Stimulated activated CD8-positive, alpha-beta memory T cell treated with anti-CD3 and anti-CD28 coated beads, Interleukin-4, amount 100 ng/mL, for 1 hour (primary cell): ENCODE data around the gene DNAH11.
"Not testable (repeated sequence)": the region's sequence is repeated elsewhere in the genome, so short reads cannot be mapped to it uniquely, and the experiment has no call there.

Source experiments
- DNase-seq, 2 donors: peaks; one replicate each; pipeline ENCODE4 v3.0.0-alpha.2; 2020; ENCODE audit warnings: low read depth in 2 of 2, low spot score in 1 of 2

The DNAH11 gene

DNA sequence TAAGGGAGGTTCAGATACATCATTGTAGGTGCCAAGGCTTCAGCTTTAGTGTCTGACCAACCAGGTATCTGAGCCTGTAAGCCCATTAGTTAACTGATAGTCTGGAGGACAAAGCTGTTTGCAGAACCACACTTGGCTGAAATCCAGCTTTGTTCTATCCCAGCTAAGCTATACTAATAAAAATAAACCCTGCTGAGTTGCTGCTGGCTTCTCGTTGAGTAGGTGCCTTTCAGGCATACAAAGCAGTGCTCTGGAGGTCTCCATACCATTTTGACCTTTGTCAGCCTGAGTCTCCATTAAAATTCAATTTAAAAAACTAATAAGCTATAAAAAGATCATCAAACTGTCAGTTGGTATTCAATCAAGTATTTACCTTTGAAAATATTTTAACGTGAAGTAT is 380.8 kb downstream of the DNAH11 start:
- DNase-seq: no peak

DNA sequence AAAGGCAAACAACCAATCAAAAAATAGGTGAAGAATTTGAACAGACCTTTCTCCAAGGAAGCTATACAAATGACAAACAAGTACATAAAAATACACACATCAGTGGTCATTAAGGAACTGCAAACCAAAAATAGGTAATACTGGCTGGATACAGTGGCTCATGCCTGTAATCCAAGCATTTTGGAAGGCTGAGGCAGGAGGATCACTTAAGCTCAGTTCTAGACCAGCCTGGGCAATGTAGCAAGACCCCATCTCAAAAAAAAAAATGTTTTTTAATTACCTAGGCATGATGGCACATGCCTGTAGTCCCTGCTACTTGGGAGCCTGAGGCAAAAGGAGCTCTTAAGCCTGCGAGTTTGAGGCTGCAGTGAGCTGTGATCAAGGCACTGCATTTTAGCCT is 383.6 kb downstream of the DNAH11 start:
- DNase-seq: no peak

DNA sequence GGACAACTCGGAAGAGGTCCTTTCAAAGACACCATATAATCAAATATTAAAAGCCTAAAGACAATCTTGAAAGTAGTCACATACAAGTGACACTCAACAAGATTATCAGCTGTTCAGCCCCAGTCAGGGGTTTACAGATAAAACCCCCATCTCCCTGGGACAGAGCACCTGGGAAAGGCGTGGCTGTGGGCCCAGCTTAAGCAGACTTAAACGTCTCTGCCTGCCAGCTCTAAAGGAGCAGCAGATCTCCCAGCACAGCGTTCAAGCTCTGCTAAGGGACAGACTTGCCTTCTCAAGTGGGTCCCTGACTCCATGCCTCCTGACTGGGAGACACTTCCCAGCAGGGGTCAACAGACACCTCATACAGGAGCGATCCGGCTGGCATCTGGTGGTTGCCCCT is 384.9 kb downstream of the DNAH11 start:
- DNase-seq: no peak

DNA sequence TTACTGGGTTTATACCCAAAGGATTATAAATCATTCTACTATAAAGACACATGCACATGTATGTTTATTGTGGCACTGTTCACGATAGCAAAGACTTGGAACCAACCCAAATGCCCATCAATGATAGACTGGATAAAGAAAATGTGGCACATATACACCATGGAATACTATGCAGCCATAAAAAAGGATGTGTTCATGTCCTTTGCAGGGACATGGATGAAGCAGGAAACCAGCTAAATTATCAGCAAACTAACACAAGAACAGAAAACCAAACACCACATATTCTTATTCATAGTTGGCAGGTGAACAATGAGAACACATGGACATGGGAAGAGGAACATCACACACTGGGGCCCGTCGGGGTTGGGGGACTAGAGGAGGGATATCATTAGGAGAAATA is 390.5 kb downstream of the DNAH11 start:
- DNase-seq: not testable (repeated sequence)

DNA sequence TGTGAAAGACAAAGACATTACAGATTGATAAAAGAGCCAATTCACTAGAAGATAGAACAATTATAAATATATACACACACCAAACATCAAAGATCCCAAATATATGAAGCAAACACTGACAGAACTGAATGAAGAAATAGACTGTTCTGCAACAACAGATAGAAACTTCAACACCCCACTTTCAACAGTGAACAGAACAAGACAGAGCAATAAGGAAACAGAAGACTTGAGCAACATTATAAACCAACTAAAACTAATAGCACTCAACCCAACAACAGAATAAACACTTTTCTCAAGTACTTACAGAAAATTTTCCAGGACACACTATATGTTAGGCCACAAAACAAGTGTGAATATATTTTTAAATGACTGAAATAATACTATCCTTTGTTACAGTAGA is 392.0 kb downstream of the DNAH11 start:
- no peak for DNase-seq

DNA sequence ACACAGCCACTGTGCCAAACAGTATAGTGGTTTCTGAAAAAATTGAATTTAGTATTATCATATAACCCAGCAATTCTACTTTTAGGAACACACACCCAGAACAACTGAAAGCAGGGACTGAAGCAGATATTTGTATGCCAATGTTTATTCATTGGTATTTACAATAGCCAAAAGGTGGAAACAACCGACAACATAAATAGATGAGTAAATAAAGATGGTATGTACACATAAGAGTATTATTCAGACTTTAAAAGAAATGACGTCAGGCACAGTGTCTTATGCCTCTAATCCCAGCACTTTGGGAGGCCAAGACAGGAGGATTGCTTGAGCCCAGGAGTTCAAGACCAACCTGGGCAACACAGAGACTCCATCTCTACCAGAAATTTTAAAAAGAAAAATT is 395.6 kb downstream of the DNAH11 start:
- no peak for DNase-seq

DNA sequence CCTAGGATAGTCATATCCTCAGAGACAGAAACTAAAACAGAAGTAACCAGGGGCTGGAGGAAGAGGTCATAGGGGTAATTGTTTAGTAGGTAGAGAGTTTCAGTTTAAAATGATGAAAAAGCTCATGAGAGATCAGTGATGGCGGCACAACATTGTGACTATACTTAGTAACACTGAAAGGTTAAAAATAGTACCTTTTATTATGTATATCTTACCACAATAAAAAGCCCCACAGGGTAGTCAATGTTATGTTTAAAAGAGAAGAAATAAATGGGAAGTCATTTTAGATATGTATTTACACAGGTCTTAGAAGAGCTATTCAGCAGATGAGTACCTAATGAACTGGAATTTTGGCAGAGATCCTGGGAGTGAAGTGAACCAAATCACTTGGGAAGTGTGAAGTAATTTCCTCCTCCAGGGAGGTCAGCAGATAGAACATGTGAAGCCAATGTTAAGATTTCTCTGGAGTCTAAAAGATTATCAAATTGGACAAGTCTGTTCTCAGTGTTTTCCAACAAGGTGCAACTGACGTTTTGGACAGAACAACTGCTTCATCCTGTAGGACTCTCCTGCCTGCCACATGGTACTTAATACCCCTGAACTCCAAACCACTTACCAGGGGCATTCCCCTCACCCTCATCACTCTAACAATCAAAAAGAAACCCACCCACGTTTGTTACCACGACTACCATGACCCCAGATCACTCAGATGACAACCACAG is 396.5 kb downstream of the DNAH11 start:
- DNase-seq: no peak

DNA sequence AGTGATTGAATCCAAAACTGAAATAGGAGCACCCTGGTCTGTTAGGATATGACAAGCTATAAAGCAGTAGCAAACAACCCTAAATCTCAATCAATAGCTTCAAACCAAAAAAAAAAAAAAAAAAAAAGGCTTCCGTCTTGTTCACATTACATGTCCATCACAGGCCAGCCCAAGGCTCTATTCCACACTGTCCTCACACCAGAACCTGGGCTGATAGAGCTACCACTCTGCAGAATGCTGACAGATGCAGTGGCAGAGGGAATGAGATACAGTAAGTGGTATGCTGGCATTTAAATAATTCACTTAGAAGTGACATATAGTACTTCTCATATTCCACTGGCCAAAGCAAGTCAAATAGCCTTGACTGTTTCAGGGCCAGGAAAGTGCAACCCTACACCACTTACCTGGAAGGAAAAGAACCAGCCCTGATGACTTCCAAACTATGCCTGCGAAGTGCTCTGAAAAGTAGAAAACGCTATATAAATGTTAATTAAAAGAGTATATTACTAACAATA is 397.1 kb downstream of the DNAH11 start:
- no peak for DNase-seq

DNA sequence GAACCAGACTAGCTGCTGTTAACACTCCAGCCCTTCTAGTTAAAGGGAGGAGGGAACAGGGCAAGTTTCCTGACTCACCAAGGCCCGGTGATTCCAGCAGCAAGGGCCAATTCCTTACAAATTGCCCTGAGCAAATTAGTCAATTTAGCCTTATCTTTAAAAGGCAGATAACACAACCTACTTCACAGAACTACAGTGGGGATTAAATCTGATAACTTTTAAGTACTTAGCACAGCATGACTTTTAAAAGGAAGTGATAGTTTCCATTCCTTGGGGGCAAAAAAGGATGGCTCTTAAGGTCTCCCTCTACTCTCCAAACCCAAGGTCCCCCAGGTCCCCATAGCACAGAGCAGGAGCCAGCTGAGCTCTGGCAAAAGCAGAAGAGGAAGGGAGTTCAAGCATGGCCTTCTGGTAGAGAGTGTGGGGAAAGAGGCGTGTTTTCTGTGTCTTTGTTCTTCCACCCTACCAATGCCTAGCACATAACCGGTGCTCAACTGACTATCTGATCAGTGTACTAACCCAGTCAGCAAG is 398.8 kb downstream of the DNAH11 start:
- no peak for DNase-seq

DNA sequence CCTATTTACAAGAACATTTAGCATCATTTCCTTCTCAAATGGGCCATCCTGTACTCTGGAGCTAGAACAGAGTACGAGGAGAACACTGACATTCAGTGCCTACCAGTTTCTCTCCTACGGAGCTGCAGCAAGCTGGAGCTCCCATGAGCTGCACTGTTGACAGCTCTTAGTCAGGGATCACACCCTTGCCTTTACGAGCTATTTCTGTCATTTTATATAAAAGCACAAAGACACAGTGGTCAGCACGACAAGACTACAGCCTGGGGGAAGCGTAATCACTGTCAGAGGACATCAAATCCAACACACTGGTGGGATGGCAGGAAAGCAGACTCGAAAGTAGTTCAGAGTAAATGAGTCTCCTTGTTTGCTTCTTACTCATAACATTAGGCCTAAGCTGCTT is 400.1 kb downstream of the DNAH11 start:
- DNase-seq: no peak

DNA sequence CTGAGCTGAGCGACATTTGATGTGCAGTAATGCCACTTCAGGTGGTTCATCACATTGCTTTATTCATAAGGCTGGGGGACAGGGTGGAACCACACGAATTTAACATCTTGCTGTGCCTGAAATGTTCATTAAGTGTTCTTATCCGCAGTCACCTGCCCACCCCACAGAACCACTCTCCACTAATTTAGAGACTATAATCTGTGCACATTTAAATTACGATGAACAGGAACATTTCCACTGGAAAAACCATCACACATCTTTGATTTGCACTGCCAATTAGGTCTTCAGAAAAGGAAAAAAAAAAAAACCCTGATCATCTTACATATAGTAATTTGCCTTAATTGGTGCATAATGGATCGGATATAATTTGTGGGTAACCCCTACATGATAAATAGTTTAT is 400.6 kb downstream of the DNAH11 start:
- DNase-seq: no peak

DNA sequence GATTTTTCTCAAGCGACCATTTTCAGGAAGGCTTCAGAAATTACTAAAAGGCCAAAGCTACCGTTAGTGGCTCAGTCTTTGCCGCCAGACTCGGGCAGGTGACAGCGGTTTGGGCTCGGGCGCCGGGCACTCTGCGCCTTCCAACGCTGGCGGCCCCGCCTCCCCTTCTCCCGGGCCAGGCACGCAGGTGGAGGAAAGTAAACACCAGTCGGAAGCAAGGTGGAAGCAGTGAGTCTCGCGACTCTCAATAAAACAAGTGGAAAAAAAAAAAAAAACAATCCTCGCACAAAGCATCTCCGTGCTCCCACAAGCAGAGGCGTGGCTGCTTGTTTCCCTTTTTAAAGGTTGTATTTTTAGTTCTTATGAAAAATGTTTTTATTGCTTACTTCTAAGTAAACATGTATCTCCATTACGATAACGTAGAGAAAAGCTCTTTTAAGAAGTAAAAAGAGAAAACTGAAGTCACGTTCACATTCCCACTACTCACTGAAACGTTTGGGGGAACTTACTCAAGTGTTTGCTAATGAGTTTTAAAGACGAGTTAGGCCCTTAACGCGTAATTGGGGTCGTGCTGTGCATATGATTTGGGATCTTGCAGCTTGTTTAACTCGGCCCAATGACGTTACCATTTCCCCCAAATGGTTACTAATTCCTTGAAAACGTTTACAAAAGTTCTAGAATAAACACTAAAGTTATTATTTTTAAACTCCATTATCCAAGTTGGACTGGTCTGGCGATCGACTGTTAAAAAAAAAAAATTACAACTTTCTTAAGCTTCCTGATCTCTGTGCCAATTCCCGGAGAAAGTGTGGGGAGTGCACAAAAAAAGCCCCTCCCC is 402.0 kb downstream of the DNAH11 start:
- DNase-seq: no peak

DNA sequence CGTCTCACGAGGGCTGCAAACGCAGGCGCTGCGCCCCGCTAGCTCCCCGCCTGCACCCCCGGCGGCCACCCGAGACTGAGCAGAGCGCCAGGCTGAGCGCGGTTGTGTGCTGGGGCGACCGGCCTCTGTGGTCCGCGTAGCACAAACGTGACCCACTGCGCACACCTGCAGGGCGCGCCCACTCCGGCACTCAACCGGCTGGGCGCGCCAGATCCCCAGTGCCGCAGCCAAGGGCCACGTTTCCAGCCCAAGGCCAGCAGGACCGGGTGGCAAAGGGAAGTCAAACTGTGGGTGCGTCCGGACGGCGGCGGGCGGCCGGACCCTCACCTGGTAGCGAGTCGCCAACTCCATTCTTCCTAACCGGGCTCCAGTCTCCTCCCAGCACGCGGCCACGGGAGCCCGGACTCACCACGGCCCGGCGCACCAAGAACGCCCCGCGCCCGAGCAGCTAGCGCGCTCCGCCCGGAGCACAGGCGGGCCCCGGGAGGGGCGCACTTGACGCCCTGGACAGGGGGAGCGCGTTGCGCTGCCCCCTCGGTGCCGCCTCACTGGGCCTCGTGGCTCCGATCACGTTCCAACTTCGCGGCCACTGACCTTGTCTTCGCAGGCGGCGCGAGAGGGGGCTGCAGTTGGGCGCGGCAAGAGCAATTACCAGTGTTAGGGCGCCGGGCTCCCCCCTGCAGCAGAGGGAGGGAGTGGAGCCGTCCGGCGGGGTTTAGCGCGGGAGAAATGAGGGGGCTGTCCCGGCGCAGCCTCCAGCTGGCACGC is 402.8 kb downstream of the DNAH11 start, which contains the start of gene CDCA7L:
Gene CDCA7L (minus strand): TSS at position 446 of the 768 bp plus-strand sequence. CDS start 95 bp downstream, at position 351.
- DNase-seq: no peak

DNA sequence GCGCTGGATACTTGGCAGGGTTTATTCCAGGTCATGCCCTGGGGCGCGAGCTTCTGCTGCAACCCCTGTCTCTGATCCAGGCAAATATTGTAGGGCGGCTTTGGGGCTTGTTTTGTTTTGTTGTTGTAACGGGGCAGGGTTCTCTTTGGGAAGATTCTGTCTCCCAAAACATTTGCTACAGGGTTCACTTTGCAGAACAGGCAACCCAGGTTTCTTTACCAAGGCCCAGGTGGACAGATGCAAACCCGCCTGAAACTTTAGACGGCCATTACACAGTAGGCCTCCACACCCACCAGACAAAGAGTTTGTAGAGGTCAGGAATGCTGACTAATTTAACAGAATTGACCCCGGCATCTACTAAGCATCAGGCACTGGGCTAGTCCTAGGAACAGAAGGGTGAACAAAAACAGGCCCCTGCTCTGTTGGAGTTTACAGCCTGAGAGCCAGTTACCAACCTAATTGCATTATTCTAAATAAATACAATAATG is 403.4 kb downstream of the DNAH11 start:
- no peak for DNase-seq

DNA sequence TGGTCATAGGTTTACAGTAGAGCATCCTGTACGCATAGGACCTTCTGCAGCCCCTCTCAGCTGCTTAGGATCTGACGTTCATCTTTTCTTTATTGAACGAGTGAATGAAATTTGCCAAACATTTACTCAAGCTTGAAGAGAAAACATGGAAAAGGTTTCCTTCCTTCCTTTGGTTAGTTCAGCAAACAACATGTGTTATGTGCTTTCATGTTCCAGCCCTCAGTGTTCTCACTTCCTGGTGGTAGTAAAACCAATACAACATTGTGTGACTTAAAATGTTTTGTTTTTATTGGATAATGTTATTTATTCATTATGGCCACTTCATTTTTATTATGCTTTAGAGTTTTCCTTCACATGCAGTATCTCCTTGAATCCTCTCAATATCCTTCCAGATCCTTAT is 404.2 kb downstream of the DNAH11 start:
- no peak for DNase-seq

DNA sequence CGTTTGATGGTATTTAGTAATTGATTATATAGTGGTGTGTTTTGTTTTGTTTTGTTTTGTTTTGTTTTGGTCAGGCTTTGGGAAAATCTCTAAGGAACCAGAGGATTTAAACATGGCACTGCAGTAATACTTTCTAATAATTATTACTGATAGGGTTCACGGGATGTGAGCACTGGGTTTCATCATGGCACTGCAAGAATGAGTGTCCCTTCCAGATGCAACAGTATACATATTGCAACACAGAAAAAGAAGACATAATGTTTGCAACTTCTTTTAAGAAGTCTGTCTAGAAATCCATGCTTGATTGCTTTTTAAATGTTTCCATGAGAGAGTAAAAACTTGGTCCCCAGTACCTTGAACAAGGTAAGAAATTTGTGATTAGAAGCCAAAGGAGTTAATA is 405.1 kb downstream of the DNAH11 start:
- DNase-seq: no peak

DNA sequence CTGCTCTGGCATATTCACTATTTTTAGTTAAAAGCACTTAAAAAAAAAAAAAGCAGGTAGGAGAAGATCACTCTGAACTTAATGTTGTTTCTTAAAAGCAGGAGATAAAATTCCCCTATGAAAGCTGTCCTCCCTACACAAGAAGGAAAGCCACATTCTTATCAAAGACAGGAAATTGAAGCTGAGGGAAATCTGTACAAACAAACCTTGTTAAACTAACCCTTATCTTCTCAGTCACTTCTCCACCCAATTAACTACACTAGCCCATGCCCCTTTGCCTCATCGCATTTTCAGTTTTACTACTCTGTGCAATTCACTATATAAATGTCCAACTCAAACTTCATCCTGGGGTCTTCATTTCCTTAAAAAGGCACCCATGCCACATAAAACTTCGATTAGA is 405.5 kb downstream of the DNAH11 start:
- DNase-seq: no peak

DNA sequence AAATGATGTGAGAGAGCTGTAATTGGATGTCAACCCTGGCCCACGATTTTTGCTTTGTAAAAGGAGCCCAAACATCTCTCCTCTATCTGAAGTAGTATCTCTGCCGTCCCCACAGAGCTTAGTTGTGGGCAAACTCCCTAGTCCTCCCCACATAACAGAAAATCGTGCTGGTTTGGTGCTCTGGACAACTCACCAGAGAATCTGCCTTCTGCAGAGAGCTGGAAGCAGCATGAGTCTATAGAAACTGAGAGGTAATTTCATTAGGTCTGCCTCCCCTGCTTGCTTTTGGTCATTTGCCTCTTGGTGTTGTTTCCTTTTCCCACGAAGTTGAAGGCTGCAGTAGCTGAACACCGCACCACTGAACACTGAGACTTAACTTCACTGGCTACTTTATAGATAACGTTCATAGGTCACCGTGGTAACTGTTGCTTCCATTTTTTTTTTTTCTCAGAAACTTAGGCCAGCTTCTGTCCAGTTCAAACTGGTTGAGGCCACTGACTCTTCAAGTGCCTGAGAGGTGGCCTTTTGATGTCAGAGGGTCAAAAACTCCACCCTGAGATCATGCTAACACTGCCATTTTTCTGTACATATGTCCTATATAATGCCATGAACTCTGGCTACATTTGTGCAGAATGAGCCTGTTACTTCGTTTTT is 406.2 kb downstream of the DNAH11 start:
- DNase-seq: no peak
